Neural progenitor cell (in vitro differentiated cells): ENCODE data around the gene L1TD1. TPM values are rescaled to one million over a fixed set of nuclear protein-coding genes. Genes with fewer than 3 reads are reported as not detected.

Experiments used
- DNase-seq: peaks from one replicate; pipeline ENCODE4 v3.0.0-alpha.2; 2016; ENCODE audit warnings: low spot score
- H2AFZ ChIP-seq: fragments of 200-600 bp; sonication (generic); replicated peaks from 2 replicates; pipeline ENCODE4 v1.6.1; 2016; ENCODE audit warnings: antibody characterized with exemption
- H3F3A ChIP-seq: fragments of 200-600 bp; sonication (generic); 2 replicates; pipeline ENCODE4 v1.6.1; 2016; ENCODE audit warnings: antibody characterized with exemption, low read depth
- H3K27ac ChIP-seq: fragments of 200-600 bp; sonication (generic); 2 replicates; pipeline ENCODE4 v1.5.1; 2016; ENCODE audit warnings: mild to moderate bottlenecking
- H3K27me3 ChIP-seq: fragments of 200-600 bp; sonication (generic); 2 replicates; pipeline ENCODE4 v1.6.1; 2016; ENCODE audit warnings: mild to moderate bottlenecking, moderate library complexity
- H3K36me3 ChIP-seq: fragments of 200-600 bp; sonication (generic); 2 replicates; pipeline ENCODE4 v1.5.1; 2016
- H3K4me1 ChIP-seq: fragments of 200-600 bp; sonication (generic); 2 replicates; pipeline ENCODE4 v1.6.1; 2016; ENCODE audit warnings: mixed run types
- H3K4me2 ChIP-seq: fragments of 200-600 bp; sonication (generic); 2 replicates; pipeline ENCODE4 v1.6.1; 2016
- H3K4me3 ChIP-seq: fragments of 200-600 bp; sonication (generic); 2 replicates; pipeline ENCODE4 v1.5.1; 2016
- H3K79me2 ChIP-seq: fragments of 200-600 bp; sonication (generic); 2 replicates; pipeline ENCODE4 v1.6.1; 2016; ENCODE audit warnings: low read depth
- H3K9ac ChIP-seq: fragments of 200-600 bp; sonication (generic); 2 replicates; pipeline ENCODE4 v1.6.1; 2016
- H3K9me3 ChIP-seq: fragments of 200-600 bp; sonication (generic); 2 replicates; pipeline ENCODE4 v1.5.1; 2016; ENCODE audit warnings: low read depth
- H4K20me1 ChIP-seq: fragments of 200-600 bp; sonication (generic); 2 replicates; pipeline ENCODE4 v1.6.1; 2016; ENCODE audit warnings: low read depth
- H3K27ac Mint-ChIP-seq: 3 replicates; pipeline ENCODE4 v1.8.0; 2021; ENCODE audit warnings: mixed read lengths
- H3K27me3 Mint-ChIP-seq: 2 replicates; pipeline ENCODE4 v1.8.0; 2022; ENCODE audit warnings: low read depth, mild to moderate bottlenecking, inconsistent platforms, moderate library complexity, mixed read lengths; ENCODE audit not compliant: insufficient read depth
- H3K36me3 Mint-ChIP-seq: 3 replicates; pipeline ENCODE4 v1.8.0; 2021; ENCODE audit warnings: mixed read lengths
- H3K4me1 Mint-ChIP-seq: 3 replicates; pipeline ENCODE4 v1.8.0; 2021; ENCODE audit warnings: mixed read lengths
- H3K4me3 Mint-ChIP-seq: 3 replicates; pipeline ENCODE4 v1.8.0; 2021; ENCODE audit warnings: mild to moderate bottlenecking, moderate library complexity, mixed read lengths
- H3K9me3 Mint-ChIP-seq: 3 replicates; pipeline ENCODE4 v1.8.0; 2020; ENCODE audit warnings: mixed read lengths
- EZH2 ChIP-seq: fragments of 200-600 bp; sonication (generic); IDR thresholded peaks from 2 replicates; pipeline ENCODE4 v1.6.1; 2017; ENCODE audit warnings: antibody characterized with exemption, mild to moderate bottlenecking, moderate library complexity
- EZH2phosphoT487 ChIP-seq: fragments of 200-600 bp; sonication (generic); IDR thresholded peaks from 2 replicates; pipeline ENCODE4 v1.6.1; 2017; ENCODE audit warnings: antibody characterized with exemption
- total RNA-seq: library from RNA; depleted of rRNA; stranded (reverse); fragments of >200 nt; gene quantifications from 2 replicates; pipeline ENCODE4 v1.2.3, GENCODE V29; 2015; ENCODE audit warnings: low replicate concordance
- TF ChIP-seq, protein P1 (sequence below): fragments of 200-600 bp; sonication (generic); IDR thresholded peaks from 2 replicates; pipeline ENCODE4 v1.5.1; 2017; ENCODE audit warnings: antibody characterized with exemption, mild to moderate bottlenecking

The L1TD1 gene
- total RNA-seq, 1 donor from 2014 or later = 15.4 TPM

DNA sequence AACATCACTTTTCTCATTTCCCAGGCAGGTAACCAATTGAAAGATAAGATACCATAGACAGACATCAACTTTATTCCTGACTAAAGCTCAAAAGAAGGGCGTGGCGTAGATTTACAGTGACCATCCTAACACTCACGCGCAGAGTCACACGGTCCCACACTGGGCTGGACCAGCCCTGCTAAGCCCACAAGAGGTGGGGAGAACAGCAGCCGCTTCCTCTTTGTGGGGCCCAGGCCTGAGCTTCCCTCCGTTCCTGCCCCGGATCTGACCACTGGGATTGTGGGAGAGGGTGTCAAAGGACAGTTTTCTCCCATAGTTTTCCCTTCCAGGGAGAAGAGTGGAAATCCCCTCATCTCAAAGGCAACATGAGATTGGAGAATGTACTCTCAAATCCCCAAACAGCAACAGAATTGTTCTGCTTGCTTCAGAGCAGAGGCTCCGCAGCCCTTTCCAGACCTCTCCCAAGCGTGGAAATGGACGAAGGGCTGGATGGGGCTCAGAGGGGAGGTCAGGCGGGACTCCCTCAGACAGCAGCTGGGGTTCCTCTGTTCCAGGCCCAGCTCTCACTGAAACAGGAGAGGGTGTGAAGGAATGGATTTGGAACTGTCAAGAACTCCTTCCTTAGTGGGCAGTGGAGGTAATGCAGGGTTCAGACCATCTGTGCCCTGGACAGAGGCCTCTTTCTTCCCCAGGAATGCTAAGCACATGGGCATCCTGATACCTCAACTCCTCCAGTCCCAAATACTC, 33.7 kb downstream of the L1TD1 start:
- Histone ChIP-seq H3K4me2 (no peak overlapping the region), H3K27me3 (no peaks in the 10 kb centered on the region), H4K20me1 (no peaks in the 10 kb centered on the region), H3F3A (no peaks in the 10 kb centered on the region), H3K4me3 (no peak overlapping the region), H3K79me2 (no peaks in the 10 kb centered on the region), H3K4me1 (no peaks in the 10 kb centered on the region), H3K9me3 (no peaks in the 10 kb centered on the region), H3K27ac (no peak overlapping the region), H2AFZ (no peak overlapping the region), H3K36me3 (no peaks in the 10 kb centered on the region), H3K9ac (no peak overlapping the region)
- peak overlapping the region; percentile 82 for H3K27ac Mint-ChIP-seq
- no peak overlapping the region for H3K4me3 Mint-ChIP-seq
- peaks cover 2% of the 10 kb centered on the region for H3K27me3 Mint-ChIP-seq
- TF ChIP-seq EZH2phosphoT487 = no peak
- TF ChIP-seq, protein P1, sequence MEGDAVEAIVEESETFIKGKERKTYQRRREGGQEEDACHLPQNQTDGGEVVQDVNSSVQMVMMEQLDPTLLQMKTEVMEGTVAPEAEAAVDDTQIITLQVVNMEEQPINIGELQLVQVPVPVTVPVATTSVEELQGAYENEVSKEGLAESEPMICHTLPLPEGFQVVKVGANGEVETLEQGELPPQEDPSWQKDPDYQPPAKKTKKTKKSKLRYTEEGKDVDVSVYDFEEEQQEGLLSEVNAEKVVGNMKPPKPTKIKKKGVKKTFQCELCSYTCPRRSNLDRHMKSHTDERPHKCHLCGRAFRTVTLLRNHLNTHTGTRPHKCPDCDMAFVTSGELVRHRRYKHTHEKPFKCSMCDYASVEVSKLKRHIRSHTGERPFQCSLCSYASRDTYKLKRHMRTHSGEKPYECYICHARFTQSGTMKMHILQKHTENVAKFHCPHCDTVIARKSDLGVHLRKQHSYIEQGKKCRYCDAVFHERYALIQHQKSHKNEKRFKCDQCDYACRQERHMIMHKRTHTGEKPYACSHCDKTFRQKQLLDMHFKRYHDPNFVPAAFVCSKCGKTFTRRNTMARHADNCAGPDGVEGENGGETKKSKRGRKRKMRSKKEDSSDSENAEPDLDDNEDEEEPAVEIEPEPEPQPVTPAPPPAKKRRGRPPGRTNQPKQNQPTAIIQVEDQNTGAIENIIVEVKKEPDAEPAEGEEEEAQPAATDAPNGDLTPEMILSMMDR = no peak
- TF ChIP-seq EZH2 = no peak
- H3K4me1 Mint-ChIP-seq = peaks cover 15% of the 10 kb centered on the region
- no peaks in the 10 kb centered on the region for H3K36me3 Mint-ChIP-seq
- no peaks in the 10 kb centered on the region for H3K9me3 Mint-ChIP-seq
- no peak for DNase-seq

DNA sequence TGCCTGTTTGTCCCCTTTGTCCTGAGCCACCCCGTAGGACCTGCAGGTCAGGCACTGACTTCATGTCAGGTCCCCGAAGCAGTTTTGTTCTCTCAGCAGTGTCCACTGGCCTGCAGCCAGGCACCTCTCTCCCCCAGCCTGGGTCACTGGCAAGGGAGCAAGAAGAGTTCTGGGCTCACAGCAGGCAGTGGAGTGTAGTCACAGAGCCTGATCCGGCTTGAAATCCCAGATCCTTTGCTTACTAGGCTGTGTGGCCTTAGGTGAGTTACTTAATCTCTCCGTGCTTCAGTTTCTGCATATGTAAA, 34.2 kb downstream of the L1TD1 start:
- Mint-ChIP-seq H3K27ac (peak overlapping the region; percentile 82), H3K4me1 (peaks cover 15% of the 10 kb centered on the region)
- no peaks in the 10 kb centered on the region for H3K9me3 ChIP-seq

DNA sequence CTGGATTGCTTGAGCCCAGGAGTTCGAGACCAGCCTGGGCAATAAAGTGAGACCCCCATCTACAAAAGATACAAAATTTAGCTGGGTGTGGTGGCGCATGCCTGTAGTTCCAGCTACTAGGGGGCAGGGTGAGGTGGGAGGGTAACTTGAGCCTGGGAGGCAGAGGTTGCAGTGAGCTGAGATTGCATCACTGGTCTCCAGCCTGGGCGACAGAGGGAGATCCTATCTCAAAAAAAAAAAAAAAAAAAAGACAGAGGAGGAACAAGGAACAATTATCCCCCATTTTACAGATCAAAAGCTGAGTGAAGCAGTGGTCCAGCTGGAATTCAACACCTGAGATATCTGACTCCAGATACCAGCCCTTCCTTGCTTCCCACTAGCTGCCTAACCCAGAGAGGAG, 34.8 kb downstream of the L1TD1 start:
- no peaks in the 10 kb centered on the region for H3F3A ChIP-seq
- no peaks in the 10 kb centered on the region for H3K36me3 ChIP-seq
- Mint-ChIP-seq H3K9me3 (no peaks in the 10 kb centered on the region), H3K27ac (no peak overlapping the region), H3K4me1 (peaks cover 15% of the 10 kb centered on the region), H3K27me3 (peaks cover 2% of the 10 kb centered on the region), H3K4me3 (no peak overlapping the region), H3K36me3 (no peaks in the 10 kb centered on the region)
- no peak for DNase-seq
- H3K27me3 ChIP-seq = no peaks in the 10 kb centered on the region
- H3K4me3 ChIP-seq = no peak overlapping the region
- no peak overlapping the region for H3K27ac ChIP-seq
- no peak overlapping the region for H2AFZ ChIP-seq
- no peak overlapping the region for H3K9ac ChIP-seq
- no peak overlapping the region for H3K4me2 ChIP-seq
- no peaks in the 10 kb centered on the region for H3K9me3 ChIP-seq
- H3K4me1 ChIP-seq = no peaks in the 10 kb centered on the region
- H4K20me1 ChIP-seq = no peaks in the 10 kb centered on the region
- no peaks in the 10 kb centered on the region for H3K79me2 ChIP-seq
- no peak for TF ChIP-seq EZH2phosphoT487
- no peak for TF ChIP-seq EZH2
- TF ChIP-seq, protein P1 = no peak

More for the DNA sequence above, 34.2 kb downstream of the L1TD1 start:
- no peak for TF ChIP-seq EZH2phosphoT487
- TF ChIP-seq, protein P1 = no peak
- no peak for TF ChIP-seq EZH2
- Mint-ChIP-seq H3K4me3 (no peak overlapping the region), H3K9me3 (no peaks in the 10 kb centered on the region), H3K27me3 (peaks cover 2% of the 10 kb centered on the region), H3K36me3 (no peaks in the 10 kb centered on the region)
- DNase-seq = no peak
- Histone ChIP-seq H3K79me2 (no peaks in the 10 kb centered on the region), H3K36me3 (no peaks in the 10 kb centered on the region), H3K27me3 (no peaks in the 10 kb centered on the region), H2AFZ (no peak overlapping the region), H4K20me1 (no peaks in the 10 kb centered on the region), H3K4me1 (no peaks in the 10 kb centered on the region), H3F3A (no peaks in the 10 kb centered on the region), H3K27ac (no peak overlapping the region), H3K9ac (no peak overlapping the region), H3K4me3 (no peak overlapping the region), H3K4me2 (no peak overlapping the region)
